ENCODE results near the gene NF1.
"Not testable (repeated sequence)": the region's sequence is repeated elsewhere in the genome, so short reads cannot be mapped to it uniquely, and the experiment has no call there.

DNA sequence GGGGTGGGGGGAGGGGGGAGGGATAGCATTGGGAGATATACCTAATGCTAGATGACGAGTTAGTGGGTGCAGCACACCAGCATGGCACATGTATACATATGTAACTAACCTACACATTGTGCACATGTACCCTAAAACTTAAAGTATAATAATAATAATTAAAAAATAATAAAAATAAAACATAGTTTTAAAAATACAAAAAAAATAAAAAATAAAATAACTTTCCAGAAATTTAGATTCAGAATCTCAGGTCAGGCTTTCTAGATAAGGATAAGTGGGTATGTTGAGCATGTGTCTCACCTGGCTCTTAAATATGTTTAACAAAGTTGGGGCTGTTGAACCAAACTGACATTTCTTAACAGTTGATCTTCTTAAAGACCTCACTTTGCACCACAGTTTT, 193.2 kb downstream of the NF1 start:
- TF ChIP-seq CTCF (IDR thresholded peaks at IDR 0.05; ENCODE audit: poor library complexity); EZH2phosphoT487 (IDR thresholded peaks at IDR 0.05; ENCODE audit: low read depth, severe bottlenecking, unreplicated experiment); EZH2 (IDR thresholded peaks at IDR 0.05; ENCODE audit: borderline replicate concordance): not testable (repeated sequence)
